ENCODE results near the gene NCCRP1.
A peak's percentile ranks its signal among the peaks of the same experiment; 100 is the strongest.

The NCCRP1 gene

GRCh38 chr19:39196860-39197562, at the start of gene NCCRP1:
Gene NCCRP1 (plus strand): TSS chr19:39196964. CDS start chr19:39196983, 19 bp downstream.
- peak; percentile 10 for DNase-seq

- no peak for DNase-seq
Observed at GRCh38 chr19:39147480-39147879, 49.3 kb upstream of the NCCRP1 start.

GRCh38 chr19:39148939-39149529, 47.7 kb upstream of the NCCRP1 start:
- DNase-seq = no peak

- no peak for DNase-seq
Observed at GRCh38 chr19:39150235-39150634, 46.5 kb upstream of the NCCRP1 start.

- no peak for DNase-seq
Observed at GRCh38 chr19:39150807-39151600, 45.8 kb upstream of the NCCRP1 start.

- no peak for DNase-seq
Observed at GRCh38 chr19:39152066-39152465, 44.7 kb upstream of the NCCRP1 start.

- no peak for DNase-seq
Observed at GRCh38 chr19:39154100-39154628, 42.6 kb upstream of the NCCRP1 start.

GRCh38 chr19:39154629-39155100, 42.1 kb upstream of the NCCRP1 start:
- DNase-seq = no peak

GRCh38 chr19:39155114-39155700, 41.6 kb upstream of the NCCRP1 start:
- DNase-seq = no peak

- no peak for DNase-seq
Observed at GRCh38 chr19:39155741-39156140, 41.0 kb upstream of the NCCRP1 start.

- DNase-seq = no peak
Observed at GRCh38 chr19:39156326-39157230, 40.2 kb upstream of the NCCRP1 start.

- no peak for DNase-seq
Observed at GRCh38 chr19:39157275-39157996, 39.3 kb upstream of the NCCRP1 start.

- DNase-seq = no peak
Observed at GRCh38 chr19:39157997-39158389, 38.8 kb upstream of the NCCRP1 start.

GRCh38 chr19:39158646-39159260, 38.0 kb upstream of the NCCRP1 start:
- DNase-seq = no peak

GRCh38 chr19:39160523-39160861, 36.3 kb upstream of the NCCRP1 start:
- DNase-seq = no peak

GRCh38 chr19:39160889-39161672, 35.7 kb upstream of the NCCRP1 start:
- DNase-seq = no peak

- DNase-seq = no peak
Observed at GRCh38 chr19:39162441-39163043, 34.2 kb upstream of the NCCRP1 start.

- DNase-seq = no peak
Observed at GRCh38 chr19:39163621-39164020, 33.1 kb upstream of the NCCRP1 start.

- no peak for DNase-seq
Observed at GRCh38 chr19:39164289-39164688, 32.5 kb upstream of the NCCRP1 start.

- DNase-seq = no peak
Observed at GRCh38 chr19:39165857-39166256, 30.9 kb upstream of the NCCRP1 start.

Measured in stimulated activated CD4-positive, alpha-beta T cell treated with anti-CD3 and anti-CD28 coated beads, Interleukin-4, amount 100 ng/mL, for 1 hour (primary cell).